Mesenteric fat pad (tissue), 1 donor: ENCODE data around the gene PPY. TPM values are rescaled to one million over a fixed set of nuclear protein-coding genes. Genes with fewer than 3 reads are reported as not detected.
"Not testable (repeated sequence)": the region's sequence is repeated elsewhere in the genome, so short reads cannot be mapped to it uniquely, and the experiment has no call there.

Experiments
- DNase-seq: peaks from one replicate; pipeline ENCODE4 v3.0.0-alpha.2; 2020; ENCODE audit warnings: low spot score
- total RNA-seq: library from RNA; stranded (reverse); fragmentation: NEBNext Ultra II Directional; extraction: Animal tissue kit (Norgen Biotek cat#: 25700); gene quantifications from one replicate; pipeline ENCODE4 v1.2.1, GENCODE V29; 2021
- donor health status: DM: yes; HTN: yes; CAD: no.

The PPY gene
- total RNA-seq, 1 donor from 2014 or later, result not detected

DNA sequence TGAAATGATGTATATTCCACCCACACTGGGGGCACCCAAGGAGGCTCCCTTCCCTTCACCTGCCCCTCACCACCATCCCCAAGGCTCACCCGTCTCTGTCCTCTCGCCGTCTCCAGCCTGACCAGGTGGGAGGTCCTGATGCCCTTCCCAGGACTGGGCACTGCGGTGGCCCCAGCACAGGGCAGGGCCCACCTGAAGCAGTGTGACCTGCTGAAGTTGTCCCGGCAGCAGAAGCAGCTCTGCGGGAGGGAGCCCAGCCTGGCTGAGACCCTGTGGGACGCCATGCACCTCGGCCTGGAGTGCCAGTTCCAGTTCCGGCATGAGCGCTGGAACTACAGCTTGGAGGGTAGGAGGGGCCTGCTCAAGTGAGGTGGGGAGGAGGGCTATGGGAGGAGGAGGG, 9.9 kb downstream of the PPY start:
- DNase-seq, result no peak

DNA sequence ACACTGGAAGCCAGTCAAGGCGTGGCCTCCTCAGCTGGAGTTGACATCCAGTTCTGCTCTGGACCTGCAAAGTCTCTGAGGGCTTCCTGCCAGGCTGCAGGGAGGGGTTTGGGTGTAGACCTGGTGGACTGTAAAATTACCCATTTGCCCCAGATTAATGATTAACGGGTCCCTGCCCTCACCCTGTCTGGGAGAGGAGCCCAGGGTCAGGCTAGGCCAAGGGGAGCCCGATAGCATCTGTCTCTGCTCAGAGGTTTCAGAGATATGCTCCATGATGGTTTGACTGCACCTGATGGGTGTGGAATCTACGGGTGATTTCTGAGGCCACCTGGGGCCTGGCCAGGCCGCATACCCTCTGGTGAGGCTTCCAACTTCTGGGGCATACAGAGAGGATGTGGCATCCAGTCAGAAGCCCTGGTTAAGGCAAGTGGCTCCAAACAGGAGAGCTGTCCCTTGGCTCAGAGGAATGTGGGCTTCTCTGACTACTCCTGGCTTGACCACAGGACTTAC, 11.2 kb downstream of the PPY start:
- DNase-seq, result no peak

DNA sequence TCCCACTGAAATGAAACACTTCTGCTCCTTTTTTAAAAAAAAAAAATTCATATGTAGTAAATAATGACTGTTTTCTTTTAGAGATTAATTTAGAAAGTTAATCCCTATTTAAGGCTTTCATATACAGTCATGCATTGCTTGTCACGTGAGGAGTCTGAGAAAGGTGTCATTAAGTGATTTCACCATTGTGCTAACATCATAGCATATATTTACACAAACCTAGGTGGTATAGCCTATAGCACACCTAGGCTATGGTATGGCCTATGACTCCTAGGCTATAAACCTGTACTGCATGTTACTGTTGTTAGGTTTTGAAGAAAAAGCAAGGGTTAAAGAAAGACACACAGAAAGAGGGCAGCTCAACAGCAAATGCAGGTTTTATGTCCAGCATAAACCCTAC, 13.7 kb downstream of the PPY start:
- DNase-seq, result no peak

DNA sequence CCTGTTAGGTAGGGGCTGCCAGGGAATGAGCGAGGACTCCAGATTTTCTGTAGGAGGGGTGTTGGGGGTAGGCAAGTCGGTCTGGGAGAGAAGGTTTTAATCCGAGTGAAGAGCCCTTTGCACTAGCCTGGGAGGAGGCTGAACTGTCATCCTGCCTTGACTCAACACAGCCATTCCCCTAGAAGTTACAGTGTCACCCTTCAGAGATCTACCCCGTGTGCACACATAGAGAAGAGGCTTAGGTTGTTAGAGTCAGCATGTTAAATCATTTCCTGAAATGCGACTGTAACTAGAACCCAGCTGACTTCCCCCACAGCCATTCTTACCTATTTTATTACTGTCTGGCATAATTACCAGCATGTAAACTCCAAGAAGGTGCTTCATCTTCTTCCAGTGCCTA, 14.3 kb downstream of the PPY start:
- DNase-seq, result not testable (repeated sequence)

DNA sequence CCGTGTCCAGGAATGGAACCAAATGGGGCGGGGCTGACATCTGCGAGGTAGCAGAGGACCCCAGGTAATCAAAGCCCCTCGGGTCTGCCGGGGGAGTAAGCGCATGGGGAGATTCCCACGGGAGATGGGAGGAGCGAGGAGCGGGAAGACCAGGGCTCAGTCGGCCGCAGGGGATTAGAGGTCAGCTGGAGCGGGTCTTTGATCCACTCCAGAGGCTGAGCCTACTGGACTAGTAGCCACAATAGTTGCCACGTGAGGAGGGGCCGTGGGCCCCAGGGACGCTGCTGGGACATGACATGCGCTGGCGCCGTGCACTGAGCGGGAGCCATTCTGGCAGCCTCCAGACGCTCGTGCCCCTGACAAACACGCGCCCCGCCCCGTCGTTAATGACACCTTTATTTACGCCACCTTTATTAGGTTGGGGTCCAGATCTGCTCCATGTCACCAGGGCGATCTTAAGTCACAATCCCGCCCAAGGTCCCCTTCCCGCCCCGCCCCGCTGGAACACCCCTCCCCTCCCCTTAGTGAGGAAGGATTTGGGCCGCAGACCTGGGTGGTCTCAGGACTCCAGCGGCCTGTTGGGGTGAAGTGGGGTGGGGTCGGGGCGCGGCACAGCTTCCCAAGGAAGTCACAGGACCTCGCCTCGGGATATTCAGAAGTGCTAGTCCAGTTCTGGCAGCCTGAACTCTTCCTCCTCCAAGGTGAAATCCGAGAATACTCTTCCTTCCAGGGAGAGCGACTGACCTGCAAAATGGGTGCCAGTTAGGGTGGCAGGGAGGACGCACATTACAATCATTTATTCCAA, 15.0 kb downstream of the PPY start:
- DNase-seq, result no peak

DNA sequence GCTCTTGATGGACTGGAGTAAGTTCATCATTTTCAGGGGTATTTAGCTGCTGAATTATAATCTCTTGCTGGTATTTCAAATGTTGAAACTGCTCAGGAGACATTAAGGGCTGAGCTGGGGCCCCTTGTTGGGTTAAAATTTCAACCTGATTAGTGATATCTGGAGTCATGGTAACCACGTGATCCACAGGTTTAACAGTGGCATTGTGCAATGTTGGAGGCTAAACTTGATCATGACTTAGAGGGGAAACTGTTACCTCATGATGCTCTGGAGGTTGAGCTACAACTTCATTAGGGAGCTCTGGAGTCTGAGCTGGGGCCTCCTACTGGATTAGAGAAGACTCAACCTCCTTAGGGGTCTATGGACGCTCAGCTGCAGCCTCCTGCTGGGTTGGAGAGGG, 17.7 kb downstream of the PPY start:
- no peak for DNase-seq

DNA sequence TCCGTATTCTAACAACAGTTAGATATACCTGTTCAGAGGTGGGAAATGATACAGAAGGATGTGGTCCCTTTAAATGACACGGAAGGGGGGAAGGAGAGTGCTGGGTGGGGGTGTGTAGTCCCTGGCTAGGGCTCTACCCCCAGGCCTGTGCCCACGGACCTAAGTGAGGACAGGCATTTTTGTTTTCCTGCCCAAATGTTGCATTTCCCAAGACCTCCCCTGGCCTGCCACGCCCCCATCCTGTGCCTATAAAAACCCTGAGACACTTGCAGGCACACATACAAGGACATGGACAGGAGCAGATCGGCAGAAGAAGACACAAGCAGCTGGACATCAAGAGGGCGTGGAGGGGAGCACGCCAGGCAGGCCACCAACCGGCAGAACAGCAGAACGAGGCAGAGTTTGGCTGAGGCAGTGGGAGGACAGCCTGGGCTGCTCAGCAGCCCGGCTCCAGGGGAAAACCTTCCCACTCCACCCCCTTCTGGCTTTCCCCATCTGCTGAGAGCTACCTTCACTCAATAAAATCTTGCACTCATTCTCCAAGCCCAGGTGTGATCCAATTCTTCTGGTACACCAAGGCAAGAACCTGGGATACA, 21.7 kb downstream of the PPY start:
- DNase-seq, result no peak

DNA sequence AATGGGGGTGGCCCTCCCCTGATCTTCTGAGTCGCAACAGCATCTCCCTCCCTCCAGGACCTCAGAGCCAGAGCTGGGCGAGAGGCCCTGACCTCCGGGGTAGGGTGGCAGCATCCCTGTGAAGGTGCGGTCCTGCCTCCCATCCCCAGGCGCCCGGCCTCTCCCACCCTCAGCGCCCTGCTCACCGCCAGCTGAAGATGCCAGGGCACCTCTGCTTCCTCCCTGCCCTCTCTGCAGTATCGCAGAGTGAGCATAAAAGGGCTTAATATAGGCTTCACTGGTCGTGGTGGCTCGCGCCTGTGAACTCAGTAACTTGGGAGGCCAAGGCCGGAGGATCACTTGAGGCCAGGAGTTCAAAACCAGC, 24.3 kb downstream of the PPY start:
- no peak for DNase-seq

DNA sequence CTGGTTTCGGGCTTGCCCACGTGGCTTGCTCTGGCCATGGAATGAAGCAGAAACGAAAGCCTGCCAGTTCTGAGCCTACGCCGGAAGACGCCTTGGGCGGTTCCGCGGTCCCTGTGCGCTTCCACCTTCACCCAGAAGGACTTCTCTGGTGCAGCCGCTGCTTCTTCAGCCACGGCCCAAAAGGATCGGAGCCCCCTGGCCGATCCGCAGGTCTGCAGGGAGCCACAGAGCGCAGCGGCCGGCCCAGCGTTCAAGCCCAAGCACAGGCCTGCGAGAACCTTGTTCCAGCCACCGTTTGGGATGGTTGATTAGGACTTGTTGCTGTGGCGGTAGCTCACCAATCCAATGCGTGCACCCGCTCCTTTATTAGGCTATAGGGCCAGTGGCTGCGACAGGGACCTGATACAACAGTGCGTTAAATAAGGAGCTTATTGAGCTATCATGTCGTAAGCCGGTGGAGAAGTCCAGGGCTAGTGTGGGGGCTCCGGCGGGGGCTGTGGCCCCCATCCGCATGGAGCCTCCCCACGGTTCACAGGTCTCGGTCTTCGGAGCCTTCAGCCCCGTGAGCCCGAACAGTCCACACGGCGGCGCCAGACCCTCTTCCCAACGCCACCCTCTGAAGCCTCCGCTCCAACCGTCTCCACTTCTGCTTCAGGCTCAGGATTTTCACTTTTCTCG, 24.8 kb downstream of the PPY start:
- DNase-seq, result no peak

DNA sequence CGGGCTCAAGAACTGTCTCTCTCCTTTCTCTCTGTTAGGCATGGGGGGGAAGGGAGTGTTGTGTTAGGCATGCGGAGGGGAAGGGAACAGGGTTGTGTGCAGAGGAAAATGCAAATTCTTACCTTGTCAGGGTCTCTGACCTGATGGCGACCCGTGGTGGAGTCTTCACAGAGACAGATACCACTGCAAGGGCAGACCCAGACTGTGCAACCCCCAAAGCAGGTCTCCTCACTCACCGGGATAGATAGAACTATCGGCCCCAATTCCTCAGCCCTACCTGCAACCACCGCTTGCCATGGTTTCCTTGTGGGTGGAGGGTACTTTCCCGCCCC, 25.3 kb downstream of the PPY start:
- no peak for DNase-seq

DNA sequence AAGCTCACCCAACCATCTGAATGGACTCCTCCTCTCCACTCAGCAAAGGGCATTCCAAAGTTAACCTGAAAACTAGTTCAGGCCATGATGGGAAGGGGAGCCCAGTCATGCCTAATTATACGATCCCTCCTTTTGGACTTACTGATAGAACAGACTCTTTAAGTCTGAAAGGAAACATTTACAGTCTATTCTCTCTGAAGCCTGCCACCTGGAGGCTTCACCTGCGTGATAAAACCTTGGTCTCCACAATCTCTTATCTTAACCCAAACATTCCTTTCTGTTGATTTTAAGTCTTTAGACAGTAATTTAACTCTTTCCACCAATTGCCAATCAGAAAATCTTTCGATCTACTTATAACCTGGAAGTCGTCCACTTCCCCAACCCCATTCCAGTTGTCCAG, 25.9 kb downstream of the PPY start:
- no peak for DNase-seq

DNA sequence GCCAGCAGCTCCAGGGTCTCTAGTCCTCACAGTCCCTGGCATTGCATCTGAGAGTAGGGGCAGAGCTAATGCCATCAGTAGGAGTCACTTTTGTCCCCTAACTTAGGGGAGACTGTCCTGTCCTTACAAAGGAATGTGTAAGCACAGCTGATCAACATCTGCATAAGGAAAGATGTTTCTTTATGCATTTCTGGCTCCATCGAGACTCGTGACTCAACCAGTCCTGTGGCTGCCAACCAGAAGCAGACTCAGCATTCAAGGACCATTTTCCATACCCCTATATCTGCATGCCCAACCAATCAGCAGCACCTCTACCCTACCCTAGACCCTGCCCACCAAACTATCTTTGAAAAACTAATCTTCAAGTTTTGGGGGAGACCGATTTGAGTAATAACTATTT, 26.7 kb downstream of the PPY start:
- DNase-seq, result no peak

DNA sequence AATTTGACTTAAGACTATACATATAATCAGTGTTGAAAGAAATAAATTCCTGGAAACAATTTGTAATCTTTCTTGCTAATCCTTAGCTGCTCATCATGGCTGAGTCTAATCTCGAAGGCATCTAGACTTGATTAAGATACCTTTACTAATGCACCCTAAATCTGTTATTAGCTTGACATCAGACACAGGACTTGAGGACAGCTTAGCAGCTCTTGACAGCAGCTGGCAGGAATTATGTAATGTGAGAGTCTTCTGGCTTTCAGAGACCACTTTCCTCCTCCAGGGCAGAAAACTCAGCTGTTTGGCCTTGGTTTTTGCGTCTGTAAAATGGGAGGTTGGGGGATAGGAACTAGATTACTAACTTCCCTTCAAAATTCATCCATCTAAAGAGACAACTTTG, 27.8 kb downstream of the PPY start:
- no peak for DNase-seq

DNA sequence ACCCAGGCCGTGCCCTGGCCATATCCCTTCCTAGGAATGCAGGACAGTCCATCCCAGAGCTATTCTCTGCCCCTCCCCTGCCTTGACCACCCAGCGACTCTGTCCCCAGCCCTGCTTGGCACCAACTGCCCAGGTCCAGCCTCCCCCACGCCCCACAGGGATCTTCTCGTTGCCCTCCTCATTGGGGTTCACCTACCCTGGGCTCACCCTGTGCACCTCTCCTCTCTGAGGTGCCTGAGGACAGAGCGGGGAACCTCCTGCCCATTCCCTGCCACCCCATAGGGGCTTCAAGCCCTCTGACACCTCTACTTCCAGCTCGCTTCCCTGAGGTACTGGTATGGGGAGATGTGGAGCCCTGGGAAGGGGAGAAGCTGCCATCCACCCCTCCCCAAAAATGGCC, 28.7 kb downstream of the PPY start:
- DNase-seq, result no peak

DNA sequence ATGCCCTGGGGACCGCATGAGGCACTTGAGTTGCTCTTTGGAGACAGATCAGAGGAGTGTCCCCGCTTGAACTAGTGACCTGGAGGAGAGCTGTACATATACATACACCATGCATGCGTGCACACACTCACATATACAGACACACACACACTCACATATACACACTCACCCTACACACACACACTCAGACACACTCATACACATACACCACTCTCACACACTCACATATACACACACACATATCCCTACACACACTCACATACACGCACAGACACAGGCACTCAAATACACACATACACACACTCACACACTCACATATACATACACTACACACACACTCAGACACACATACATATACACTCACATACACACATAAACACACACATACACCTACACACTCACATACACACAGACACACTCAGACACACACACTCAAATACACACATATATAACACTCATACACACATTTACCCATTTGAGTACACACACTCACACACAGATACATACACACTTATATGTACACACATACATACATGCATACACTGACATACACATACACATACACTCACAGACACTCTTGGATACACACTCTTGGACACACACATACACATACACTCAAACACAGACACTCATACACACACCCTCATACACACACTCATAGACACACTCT, 29.5 kb downstream of the PPY start:
- DNase-seq, result no peak

DNA sequence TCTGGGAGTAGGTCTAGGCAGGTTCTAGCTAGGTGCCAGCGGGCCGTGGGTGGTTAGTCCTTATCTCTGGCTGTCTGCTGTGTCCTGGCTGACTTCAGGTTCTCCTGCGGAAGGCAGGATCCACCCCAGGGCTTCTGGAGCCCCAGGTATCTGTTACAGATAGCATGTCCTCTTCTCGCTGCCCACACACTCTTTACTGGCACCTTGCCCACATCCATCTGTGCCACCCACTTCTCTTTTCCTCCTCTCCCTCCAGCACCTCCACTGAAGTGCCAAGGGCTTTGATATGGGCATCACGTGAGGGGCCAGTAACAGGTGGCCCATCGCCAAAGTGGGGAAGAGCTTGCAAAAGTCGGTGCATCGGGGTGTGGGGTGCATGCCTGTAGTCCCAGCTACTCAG, 30.4 kb downstream of the PPY start:
- DNase-seq, result no peak

DNA sequence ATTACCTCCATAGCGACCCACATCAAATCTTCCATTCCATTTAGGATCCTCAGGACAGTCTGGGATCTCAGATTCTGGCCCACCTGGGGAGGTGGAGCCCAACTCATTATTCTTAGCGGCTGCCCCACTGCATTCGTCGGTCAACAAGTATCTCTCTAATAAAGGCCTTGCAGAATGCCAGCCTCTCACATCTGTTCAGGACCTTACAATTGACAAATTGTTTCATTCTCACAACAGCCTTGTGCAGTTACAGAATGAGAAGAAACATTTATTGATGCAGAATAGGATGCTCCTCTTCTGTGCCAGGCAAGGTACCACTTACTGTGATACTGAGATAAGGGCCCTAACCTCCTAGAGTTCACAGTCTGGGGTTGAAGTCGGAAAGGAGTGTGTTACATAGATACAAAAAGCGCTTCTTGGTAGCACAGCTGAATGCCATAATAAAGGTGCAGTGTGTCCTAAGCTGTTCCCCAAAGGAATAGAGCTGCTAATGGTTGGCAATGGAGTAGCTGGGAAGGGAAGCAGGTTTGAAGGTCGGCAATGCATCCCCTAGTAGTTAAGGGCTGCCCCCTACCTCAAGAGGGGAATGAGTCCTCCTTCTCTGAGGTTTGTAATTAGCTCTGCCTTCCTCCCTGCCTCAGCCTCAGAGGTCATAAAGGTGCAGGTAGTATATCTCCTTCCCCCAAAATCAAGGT, 32.6 kb downstream of the PPY start:
- DNase-seq, result no peak

DNA sequence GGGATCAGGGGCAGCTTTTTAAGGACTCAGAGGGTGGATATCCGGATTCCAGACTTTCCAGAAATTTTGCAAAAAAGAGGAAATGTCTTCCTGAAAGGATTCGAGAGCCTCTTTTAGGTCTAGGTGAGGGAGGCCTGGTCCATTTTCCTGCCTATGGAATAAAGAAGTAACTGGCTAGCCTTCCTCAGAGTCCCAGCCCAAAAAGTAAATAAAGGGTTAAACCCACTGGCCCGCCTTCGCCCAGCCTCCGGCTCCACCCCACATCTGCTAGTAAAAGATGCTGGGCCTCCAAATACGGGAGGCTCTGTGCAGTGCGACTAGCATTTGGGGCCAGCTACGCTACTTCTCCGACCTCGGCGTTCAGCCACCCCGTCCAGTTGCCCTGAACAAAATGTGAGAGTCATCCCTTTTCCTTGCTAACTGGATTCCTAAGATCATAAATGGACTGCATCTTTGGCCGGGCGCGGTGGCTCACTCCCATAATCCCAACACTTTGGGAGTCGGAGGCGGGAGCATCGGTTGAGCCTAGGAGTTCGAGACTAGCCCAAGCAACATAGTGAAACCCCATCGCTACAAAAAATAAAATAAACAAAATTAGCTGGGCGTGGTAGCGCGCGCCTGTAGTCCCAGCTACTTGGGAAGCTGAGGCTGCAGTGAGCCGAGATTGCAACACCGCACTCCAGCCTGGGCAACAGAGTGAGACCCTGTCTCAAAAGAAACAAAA, 34.1 kb downstream of the PPY start:
- no peak for DNase-seq

DNA sequence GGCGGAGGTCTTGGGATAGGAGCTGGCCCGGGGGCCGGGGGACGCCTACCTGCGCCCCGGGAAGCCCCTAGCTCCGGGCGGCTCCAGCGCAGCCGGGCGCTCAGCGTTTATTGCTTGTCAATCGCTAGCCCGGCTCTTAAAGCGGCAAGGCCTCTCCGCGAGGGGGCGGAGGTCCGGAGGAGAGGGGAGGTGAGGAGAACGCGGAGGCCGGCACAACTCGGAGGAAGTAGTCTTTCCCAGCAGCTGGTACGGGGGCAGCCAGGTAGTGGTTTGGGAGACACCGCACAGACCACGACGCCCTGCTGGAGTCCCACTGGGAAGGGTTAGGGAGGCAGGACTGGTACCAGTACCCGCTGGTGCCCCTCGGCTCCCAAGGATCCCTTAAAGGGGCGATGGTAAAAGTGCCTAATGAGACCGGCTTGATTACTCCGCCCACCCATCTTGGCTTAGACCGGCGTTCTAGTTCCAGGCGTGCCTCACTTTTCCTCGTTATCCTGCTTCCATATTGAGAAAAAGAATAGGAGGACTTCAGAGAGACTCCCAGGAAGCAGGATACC, 34.8 kb downstream of the PPY start, which contains the start of gene MPP2:
MPP2 (minus strand) TSS at position 112 of the 557 bp plus-strand sequence. CDS start 3,076 bp downstream, outside the sequence.
- DNase-seq, result no peak

DNA sequence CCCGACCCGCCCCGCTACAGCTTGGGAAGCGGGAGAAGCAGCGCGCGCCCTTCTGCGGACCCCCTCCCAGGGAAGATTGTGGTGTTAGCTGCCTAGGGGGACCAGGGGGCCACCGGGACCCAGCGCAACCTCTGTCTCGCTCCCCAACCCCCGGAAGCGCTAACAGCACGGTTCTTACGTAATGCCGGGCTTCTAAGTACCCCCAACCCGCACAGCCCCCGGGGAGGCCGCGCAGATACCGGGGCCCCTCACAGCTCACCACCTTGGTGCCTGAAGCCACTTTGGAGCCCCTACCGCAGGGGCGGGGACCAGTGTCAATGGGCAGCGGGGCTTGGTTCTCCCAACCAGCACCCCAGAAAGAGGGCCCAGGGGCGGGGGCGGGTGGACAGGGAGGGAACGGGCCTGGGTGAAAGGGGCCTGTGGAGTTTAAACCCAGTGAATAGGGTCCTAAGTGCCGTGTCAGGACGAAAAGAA, 35.3 kb downstream of the PPY start:
- DNase-seq, result no peak
